ENCODE measurements around the gene ZBTB7C. TPM values are rescaled to one million over a fixed set of nuclear protein-coding genes. Genes with fewer than 3 reads are reported as not detected.

Gene ZBTB7C
- total and polyA plus RNA-seq, 2 of the 8 experiments (the other 6 are each of a cell fraction or from before 2014, with no cell fraction given): 0.15 to 0.45 TPM

DNA sequence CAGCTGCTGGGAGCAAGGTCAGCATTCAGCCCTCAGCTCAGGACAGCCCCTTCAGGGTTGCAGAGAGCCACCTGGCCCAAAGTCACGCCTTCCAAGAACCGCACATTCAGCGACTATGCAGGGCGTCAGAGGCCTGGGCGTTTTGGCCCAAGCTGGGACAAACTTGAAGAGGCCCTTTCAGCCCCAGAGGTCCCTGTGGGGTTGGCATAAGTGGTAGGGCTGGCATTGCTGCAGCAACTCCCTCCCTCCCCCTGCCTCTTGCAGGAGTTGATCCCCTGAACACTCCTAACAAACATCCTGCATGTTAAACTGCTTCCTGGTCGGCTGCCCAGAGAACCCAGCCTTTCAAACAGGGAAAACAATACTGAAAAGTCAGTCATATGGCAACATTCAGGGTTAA, 285.9 kb downstream of the ZBTB7C start (continued):
- TF ChIP-seq, protein P1, sequence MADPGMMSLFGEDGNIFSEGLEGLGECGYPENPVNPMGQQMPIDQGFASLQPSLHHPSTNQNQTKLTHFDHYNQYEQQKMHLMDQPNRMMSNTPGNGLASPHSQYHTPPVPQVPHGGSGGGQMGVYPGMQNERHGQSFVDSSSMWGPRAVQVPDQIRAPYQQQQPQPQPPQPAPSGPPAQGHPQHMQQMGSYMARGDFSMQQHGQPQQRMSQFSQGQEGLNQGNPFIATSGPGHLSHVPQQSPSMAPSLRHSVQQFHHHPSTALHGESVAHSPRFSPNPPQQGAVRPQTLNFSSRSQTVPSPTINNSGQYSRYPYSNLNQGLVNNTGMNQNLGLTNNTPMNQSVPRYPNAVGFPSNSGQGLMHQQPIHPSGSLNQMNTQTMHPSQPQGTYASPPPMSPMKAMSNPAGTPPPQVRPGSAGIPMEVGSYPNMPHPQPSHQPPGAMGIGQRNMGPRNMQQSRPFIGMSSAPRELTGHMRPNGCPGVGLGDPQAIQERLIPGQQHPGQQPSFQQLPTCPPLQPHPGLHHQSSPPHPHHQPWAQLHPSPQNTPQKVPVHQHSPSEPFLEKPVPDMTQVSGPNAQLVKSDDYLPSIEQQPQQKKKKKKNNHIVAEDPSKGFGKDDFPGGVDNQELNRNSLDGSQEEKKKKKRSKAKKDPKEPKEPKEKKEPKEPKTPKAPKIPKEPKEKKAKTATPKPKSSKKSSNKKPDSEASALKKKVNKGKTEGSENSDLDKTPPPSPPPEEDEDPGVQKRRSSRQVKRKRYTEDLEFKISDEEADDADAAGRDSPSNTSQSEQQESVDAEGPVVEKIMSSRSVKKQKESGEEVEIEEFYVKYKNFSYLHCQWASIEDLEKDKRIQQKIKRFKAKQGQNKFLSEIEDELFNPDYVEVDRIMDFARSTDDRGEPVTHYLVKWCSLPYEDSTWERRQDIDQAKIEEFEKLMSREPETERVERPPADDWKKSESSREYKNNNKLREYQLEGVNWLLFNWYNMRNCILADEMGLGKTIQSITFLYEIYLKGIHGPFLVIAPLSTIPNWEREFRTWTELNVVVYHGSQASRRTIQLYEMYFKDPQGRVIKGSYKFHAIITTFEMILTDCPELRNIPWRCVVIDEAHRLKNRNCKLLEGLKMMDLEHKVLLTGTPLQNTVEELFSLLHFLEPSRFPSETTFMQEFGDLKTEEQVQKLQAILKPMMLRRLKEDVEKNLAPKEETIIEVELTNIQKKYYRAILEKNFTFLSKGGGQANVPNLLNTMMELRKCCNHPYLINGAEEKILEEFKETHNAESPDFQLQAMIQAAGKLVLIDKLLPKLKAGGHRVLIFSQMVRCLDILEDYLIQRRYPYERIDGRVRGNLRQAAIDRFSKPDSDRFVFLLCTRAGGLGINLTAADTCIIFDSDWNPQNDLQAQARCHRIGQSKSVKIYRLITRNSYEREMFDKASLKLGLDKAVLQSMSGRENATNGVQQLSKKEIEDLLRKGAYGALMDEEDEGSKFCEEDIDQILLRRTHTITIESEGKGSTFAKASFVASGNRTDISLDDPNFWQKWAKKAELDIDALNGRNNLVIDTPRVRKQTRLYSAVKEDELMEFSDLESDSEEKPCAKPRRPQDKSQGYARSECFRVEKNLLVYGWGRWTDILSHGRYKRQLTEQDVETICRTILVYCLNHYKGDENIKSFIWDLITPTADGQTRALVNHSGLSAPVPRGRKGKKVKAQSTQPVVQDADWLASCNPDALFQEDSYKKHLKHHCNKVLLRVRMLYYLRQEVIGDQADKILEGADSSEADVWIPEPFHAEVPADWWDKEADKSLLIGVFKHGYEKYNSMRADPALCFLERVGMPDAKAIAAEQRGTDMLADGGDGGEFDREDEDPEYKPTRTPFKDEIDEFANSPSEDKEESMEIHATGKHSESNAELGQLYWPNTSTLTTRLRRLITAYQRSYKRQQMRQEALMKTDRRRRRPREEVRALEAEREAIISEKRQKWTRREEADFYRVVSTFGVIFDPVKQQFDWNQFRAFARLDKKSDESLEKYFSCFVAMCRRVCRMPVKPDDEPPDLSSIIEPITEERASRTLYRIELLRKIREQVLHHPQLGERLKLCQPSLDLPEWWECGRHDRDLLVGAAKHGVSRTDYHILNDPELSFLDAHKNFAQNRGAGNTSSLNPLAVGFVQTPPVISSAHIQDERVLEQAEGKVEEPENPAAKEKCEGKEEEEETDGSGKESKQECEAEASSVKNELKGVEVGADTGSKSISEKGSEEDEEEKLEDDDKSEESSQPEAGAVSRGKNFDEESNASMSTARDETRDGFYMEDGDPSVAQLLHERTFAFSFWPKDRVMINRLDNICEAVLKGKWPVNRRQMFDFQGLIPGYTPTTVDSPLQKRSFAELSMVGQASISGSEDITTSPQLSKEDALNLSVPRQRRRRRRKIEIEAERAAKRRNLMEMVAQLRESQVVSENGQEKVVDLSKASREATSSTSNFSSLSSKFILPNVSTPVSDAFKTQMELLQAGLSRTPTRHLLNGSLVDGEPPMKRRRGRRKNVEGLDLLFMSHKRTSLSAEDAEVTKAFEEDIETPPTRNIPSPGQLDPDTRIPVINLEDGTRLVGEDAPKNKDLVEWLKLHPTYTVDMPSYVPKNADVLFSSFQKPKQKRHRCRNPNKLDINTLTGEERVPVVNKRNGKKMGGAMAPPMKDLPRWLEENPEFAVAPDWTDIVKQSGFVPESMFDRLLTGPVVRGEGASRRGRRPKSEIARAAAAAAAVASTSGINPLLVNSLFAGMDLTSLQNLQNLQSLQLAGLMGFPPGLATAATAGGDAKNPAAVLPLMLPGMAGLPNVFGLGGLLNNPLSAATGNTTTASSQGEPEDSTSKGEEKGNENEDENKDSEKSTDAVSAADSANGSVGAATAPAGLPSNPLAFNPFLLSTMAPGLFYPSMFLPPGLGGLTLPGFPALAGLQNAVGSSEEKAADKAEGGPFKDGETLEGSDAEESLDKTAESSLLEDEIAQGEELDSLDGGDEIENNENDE (IDR thresholded peaks at IDR 0.05; ENCODE audit: insufficient replicate concordance, low read length): no peak
- TF ChIP-seq CBX8 (IDR thresholded peaks at IDR 0.05; ENCODE audit: borderline replicate concordance, low read depth, low read length) (no peak), NRF1 (IDR thresholded peaks at IDR 0.05; ENCODE audit: low read depth, low read length) (no peak), POLR2A (IDR thresholded peaks at IDR 0.05; ENCODE audit: control extremely low read depth in 1 of 2, low read depth in 2 of 2, low read length in 2 of 2) (no peak), RXRA (IDR thresholded peaks at IDR 0.05; ENCODE audit: insufficient read depth, low read depth, low read length) (no peak), ASH2L (IDR thresholded peaks at IDR 0.05; ENCODE audit: low read length) (no peak)
- TF ChIP-seq, protein P2, sequence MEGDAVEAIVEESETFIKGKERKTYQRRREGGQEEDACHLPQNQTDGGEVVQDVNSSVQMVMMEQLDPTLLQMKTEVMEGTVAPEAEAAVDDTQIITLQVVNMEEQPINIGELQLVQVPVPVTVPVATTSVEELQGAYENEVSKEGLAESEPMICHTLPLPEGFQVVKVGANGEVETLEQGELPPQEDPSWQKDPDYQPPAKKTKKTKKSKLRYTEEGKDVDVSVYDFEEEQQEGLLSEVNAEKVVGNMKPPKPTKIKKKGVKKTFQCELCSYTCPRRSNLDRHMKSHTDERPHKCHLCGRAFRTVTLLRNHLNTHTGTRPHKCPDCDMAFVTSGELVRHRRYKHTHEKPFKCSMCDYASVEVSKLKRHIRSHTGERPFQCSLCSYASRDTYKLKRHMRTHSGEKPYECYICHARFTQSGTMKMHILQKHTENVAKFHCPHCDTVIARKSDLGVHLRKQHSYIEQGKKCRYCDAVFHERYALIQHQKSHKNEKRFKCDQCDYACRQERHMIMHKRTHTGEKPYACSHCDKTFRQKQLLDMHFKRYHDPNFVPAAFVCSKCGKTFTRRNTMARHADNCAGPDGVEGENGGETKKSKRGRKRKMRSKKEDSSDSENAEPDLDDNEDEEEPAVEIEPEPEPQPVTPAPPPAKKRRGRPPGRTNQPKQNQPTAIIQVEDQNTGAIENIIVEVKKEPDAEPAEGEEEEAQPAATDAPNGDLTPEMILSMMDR (IDR thresholded peaks at IDR 0.05; ENCODE audit: control extremely low read depth in 1 of 3, insufficient read depth in 1 of 3, low read depth in 1 of 3, low read length in 3 of 3): no peak
